HG03175 (cell line): ENCODE measurements around the gene TMEM256.

ENCODE experiments used
- ATAC-seq: cut with Tn5 transposase; IDR thresholded peaks from one replicate; pipeline ENCODE4 v1.9.1; 2021; ENCODE audit warnings: mild to moderate bottlenecking, moderate library complexity; ENCODE audit not compliant: unreplicated experiment

TMEM256 gene

GRCh38 chr17:7431231-7431630, 27.3 kb upstream of the TMEM256 start:
- no peak for ATAC-seq

GRCh38 chr17:7429722-7430121, 25.8 kb upstream of the TMEM256 start:
- no peak for ATAC-seq

- no peak for ATAC-seq
These were observed 24.7 kb upstream of the TMEM256 start, which contains the start of gene SPEM3 for GRCh38 chr17:7428557-7428956. SPEM3 (plus strand) TSS chr17:7428857; CDS start chr17:7428903, 46 bp downstream.

GRCh38 chr17:7427549-7427948, 23.7 kb upstream of the TMEM256 start:
- no peak for ATAC-seq

- no peak for ATAC-seq
These were observed 23.1 kb upstream of the TMEM256 start for GRCh38 chr17:7426896-7427489.

- no peak for ATAC-seq
These were observed 22.4 kb upstream of the TMEM256 start for GRCh38 chr17:7426203-7426863.

- ATAC-seq, result no peak
These were observed 21.9 kb upstream of the TMEM256 start for GRCh38 chr17:7425756-7426155.

- ATAC-seq, result no peak
These were observed 21.4 kb upstream of the TMEM256 start, which contains the start of gene SPEM2 for GRCh38 chr17:7425316-7425715. SPEM2 (plus strand) TSS chr17:7425616; CDS start chr17:7425689, 73 bp downstream.

GRCh38 chr17:7423679-7424078, 19.8 kb upstream of the TMEM256 start:
- ATAC-seq, result no peak

- no peak for ATAC-seq
These were observed 17.3 kb upstream of the TMEM256 start for GRCh38 chr17:7421186-7421585.

GRCh38 chr17:7419819-7420610, 16.1 kb upstream of the TMEM256 start, which contains the start of gene SPEM1:
SPEM1 (plus strand) TSS chr17:7420324; CDS start chr17:7420385, 61 bp downstream.
- no peak for ATAC-seq

- no peak for ATAC-seq
These were observed 14.7 kb upstream of the TMEM256 start for GRCh38 chr17:7418472-7419152.

- no peak for ATAC-seq
These were observed 13.3 kb upstream of the TMEM256 start for GRCh38 chr17:7417056-7417655.

GRCh38 chr17:7416323-7416722, 12.4 kb upstream of the TMEM256 start:
- no peak for ATAC-seq

GRCh38 chr17:7415784-7416183, 11.9 kb upstream of the TMEM256 start:
- no peak for ATAC-seq

- no peak for ATAC-seq
These were observed 10.9 kb upstream of the TMEM256 start for GRCh38 chr17:7414837-7415236.

GRCh38 chr17:7413346-7413985, 9.6 kb upstream of the TMEM256 start:
- ATAC-seq, result no peak

- ATAC-seq, result no peak
These were observed 7.5 kb upstream of the TMEM256 start for GRCh38 chr17:7411427-7411750.

- no peak for ATAC-seq
These were observed 6.9 kb upstream of the TMEM256 start for GRCh38 chr17:7410634-7411426.

GRCh38 chr17:7409716-7410115, 5.8 kb upstream of the TMEM256 start:
- no peak for ATAC-seq
